ENCODE measurements around the gene CAMK1D.
A peak's percentile ranks its signal among the peaks of the same experiment; 100 is the strongest.

The CAMK1D gene

GRCh38 chr10:12656518-12657142 lies 307.3 kb downstream of the CAMK1D start:
- Mint-ChIP-seq H3K9me3 (peaks cover 0 to 5% of the 10 kb centered on the region in 2 donors), H3K36me3 (peaks cover 15 to 26% of the 10 kb centered on the region in 2 donors), H3K4me1 (peaks cover 14 to 28% of the 10 kb centered on the region in 2 donors), H3K27me3 (no peaks in the 10 kb centered on the region), H3K27ac (no peak overlapping the region), H3K4me3 (no peak overlapping the region)
- DNase-seq (no peak), ATAC-seq (replicated peaks) (peak; percentile 72 to 77)

DNA sequence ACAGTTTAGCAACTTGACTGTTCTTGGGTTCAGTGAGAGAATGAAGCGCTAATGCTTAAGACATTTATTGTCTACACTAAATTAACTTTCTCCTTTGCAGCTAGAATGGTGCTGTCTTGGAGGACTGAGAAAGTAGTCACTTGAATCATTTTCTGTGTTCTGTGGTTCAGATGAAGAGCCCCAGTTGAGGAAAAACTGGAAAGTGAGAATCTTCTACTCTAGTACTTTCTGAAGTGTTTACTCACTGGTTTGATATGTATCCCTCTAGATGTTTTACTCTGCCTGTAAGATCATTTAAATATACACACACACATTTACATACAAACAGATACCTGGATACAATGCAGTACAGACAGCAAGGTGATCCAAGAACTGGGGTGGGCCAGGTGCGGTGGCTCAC lies 308.1 kb downstream of the CAMK1D start:
- ATAC-seq (replicated peaks), result no peak
- Mint-ChIP-seq H3K27ac (peak overlapping the region; percentile 51), H3K4me1 (peaks cover 14 to 28% of the 10 kb centered on the region in 2 donors), H3K36me3 (peaks cover 11 to 26% of the 10 kb centered on the region in 2 donors), H3K9me3 (peaks cover 0 to 5% of the 10 kb centered on the region in 2 donors), H3K4me3 (no peak overlapping the region), H3K27me3 (no peaks in the 10 kb centered on the region)
- no peak for DNase-seq

- peaks cover 0 to 5% of the 10 kb centered on the region in 2 donors for H3K9me3 Mint-ChIP-seq
- DNase-seq (no peak), ATAC-seq (replicated peaks) (no peak)
- H3K27me3 Mint-ChIP-seq, result no peaks in the 10 kb centered on the region
- H3K4me3 Mint-ChIP-seq, result no peak overlapping the region
- H3K4me1 Mint-ChIP-seq, result peaks cover 14 to 36% of the 10 kb centered on the region in 2 donors
- peaks cover 12 to 25% of the 10 kb centered on the region in 2 donors for H3K36me3 Mint-ChIP-seq
- H3K27ac Mint-ChIP-seq, result peak overlapping the region; percentile 51
Observed at GRCh38 chr10:12658526-12658925, 309.2 kb downstream of the CAMK1D start.

DNA sequence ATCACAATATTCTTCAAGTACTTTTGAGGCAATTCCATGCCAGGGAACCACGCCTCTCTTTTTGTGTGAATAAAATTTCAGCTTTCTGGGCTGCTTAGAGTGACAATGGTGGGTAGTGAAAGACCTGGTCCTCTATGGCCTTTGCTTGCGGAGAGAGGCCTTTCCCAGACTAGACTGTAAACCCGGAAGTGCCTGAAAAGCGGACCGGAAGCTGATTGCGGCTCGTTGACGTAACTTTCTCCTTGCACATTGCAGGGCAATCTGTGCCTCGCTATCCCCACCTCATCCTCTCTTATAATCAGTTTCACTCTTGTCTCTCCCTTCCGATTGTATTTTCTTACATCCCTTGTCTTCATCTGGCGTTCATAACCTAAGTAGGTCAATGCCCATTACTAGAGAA lies 310.4 kb downstream of the CAMK1D start:
- DNase-seq (no peak), ATAC-seq (replicated peaks) (no peak)
- Mint-ChIP-seq H3K9me3 (no peaks in the 10 kb centered on the region), H3K36me3 (peaks cover 6 to 19% of the 10 kb centered on the region in 2 donors), H3K4me1 (peaks cover 14 to 36% of the 10 kb centered on the region in 2 donors), H3K27ac (no peak overlapping the region), H3K4me3 (no peak overlapping the region), H3K27me3 (no peaks in the 10 kb centered on the region)

DNA sequence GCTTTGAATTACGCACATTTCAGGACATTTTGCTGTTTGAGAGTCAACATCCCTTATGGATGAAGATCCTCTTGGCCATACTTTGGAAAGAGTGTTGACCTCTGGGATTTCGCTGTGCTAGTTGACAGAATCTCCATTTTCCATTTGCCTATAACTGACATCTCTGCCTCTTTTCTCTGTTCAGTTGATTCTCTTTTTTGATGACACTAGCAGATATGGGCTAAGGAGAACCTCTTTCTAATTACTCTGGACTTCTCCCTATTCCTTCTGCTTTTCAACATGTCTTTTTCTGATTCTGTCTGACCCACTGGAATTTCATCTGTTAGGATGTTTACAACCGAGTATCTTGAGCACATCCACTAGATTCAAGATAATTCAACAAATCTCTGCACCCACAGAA lies 311.5 kb downstream of the CAMK1D start:
- no peaks in the 10 kb centered on the region for H3K27me3 Mint-ChIP-seq
- peaks cover 3 to 14% of the 10 kb centered on the region in 2 donors for H3K36me3 Mint-ChIP-seq
- H3K9me3 Mint-ChIP-seq, result no peaks in the 10 kb centered on the region
- ATAC-seq (replicated peaks) (no peak), DNase-seq (no peak)
- peaks cover 12 to 30% of the 10 kb centered on the region in 2 donors for H3K4me1 Mint-ChIP-seq
- no peak overlapping the region for H3K27ac Mint-ChIP-seq
- H3K4me3 Mint-ChIP-seq, result no peak overlapping the region

- no peak for ATAC-seq (replicated peaks)
- Mint-ChIP-seq H3K4me3 (no peak overlapping the region), H3K36me3 (peaks cover 3 to 17% of the 10 kb centered on the region in 2 donors), H3K27me3 (no peaks in the 10 kb centered on the region), H3K27ac (peak overlapping the region; percentile 9), H3K4me1 (peaks cover 7 to 23% of the 10 kb centered on the region in 2 donors), H3K9me3 (no peaks in the 10 kb centered on the region)
- no peak for DNase-seq
Observed at GRCh38 chr10:12661671-12662070, 312.3 kb downstream of the CAMK1D start.

DNA sequence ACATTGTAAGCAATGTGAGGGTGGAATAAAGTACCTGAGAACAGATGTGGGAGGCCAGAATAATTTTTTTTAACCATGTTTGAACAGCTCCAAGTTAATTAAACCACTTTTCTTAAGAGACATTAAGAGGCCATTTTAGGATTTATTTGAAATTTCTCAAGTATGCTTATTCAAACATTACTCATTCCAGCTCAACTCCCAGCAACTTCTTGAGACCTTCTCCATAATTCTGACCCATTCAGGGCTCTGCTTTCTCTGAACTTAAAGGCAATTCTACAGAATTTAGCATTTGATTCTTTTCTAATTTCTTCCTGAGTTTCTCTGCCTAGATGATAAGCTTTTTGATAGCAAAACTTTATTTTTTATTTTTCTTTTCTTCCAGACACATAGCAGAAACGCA lies 314.5 kb downstream of the CAMK1D start:
- Mint-ChIP-seq H3K27me3 (no peaks in the 10 kb centered on the region), H3K4me3 (no peak overlapping the region), H3K27ac (no peak overlapping the region), H3K36me3 (peaks cover 6 to 25% of the 10 kb centered on the region in 2 donors), H3K9me3 (no peaks in the 10 kb centered on the region), H3K4me1 (peaks cover 7 to 23% of the 10 kb centered on the region in 2 donors)
- DNase-seq (no peak), ATAC-seq (replicated peaks) (no peak)

DNA sequence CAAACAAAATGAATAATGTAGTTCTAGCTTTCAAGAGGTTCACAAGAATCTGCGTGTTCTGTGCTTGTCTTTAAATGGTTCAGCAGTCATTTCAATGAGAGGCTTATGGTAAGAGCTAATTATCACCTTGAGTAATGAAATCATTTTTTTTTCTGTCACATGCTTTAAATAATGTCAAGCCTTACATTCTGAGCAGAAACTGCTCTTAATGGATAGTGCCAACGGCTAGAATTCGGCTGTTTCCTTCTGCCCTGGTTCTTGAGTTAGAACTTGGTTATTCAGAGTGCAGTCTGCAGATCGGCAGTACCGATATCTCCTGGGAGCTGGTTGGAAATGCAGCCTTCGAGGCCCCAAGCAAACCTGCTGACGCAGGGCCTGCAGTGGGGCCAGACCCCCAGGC lies 316.2 kb downstream of the CAMK1D start:
- no peaks in the 10 kb centered on the region for H3K27me3 Mint-ChIP-seq
- no peak overlapping the region for H3K4me3 Mint-ChIP-seq
- H3K9me3 Mint-ChIP-seq, result no peaks in the 10 kb centered on the region
- ATAC-seq (replicated peaks) (no peak), DNase-seq (no peak)
- H3K36me3 Mint-ChIP-seq, result peaks cover 10 to 40% of the 10 kb centered on the region in 2 donors
- H3K4me1 Mint-ChIP-seq, result peaks cover 4 to 14% of the 10 kb centered on the region in 2 donors
- no peak overlapping the region for H3K27ac Mint-ChIP-seq

GRCh38 chr10:12667052-12667451 lies 317.7 kb downstream of the CAMK1D start:
- Mint-ChIP-seq H3K9me3 (no peaks in the 10 kb centered on the region), H3K27me3 (no peaks in the 10 kb centered on the region), H3K4me3 (no peak overlapping the region), H3K36me3 (peaks cover 13 to 47% of the 10 kb centered on the region in 2 donors), H3K4me1 (peaks cover 2 to 8% of the 10 kb centered on the region in 2 donors), H3K27ac (no peak overlapping the region)
- ATAC-seq (replicated peaks) (no peak), DNase-seq (no peak)

DNA sequence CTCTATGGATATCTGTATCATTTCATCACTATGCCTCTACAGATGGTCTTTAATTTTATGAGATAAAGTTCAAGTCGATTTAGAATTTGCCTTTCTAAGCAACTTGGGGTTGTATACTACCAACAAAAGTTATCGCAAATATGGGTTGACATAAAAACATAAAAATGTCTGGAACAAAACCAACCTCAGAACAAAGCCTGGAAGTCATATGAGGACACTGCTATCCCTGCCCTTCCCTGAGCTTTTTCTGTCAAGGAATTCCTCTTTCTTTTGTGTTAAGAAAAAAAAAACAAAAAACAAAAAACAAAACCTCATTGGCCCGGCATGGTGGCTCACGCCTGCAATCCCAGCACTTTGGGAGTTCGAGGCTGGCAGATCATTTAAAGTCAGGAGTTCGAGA lies 319.3 kb downstream of the CAMK1D start:
- H3K27ac Mint-ChIP-seq, result no peak overlapping the region
- ATAC-seq (replicated peaks), result no peak

GRCh38 chr10:12670004-12670403 lies 320.7 kb downstream of the CAMK1D start:
- no peak overlapping the region for H3K4me3 Mint-ChIP-seq
- no peaks in the 10 kb centered on the region for H3K27me3 Mint-ChIP-seq
- no peaks in the 10 kb centered on the region for H3K9me3 Mint-ChIP-seq
- no peak overlapping the region for H3K27ac Mint-ChIP-seq
- ATAC-seq (replicated peaks) (no peak), DNase-seq (no peak)
- H3K4me1 Mint-ChIP-seq, result peaks cover 0 to 2% of the 10 kb centered on the region in 2 donors
- peaks cover 11 to 47% of the 10 kb centered on the region in 2 donors for H3K36me3 Mint-ChIP-seq

More for the DNA sequence above, 319.3 kb downstream of the CAMK1D start:
- DNase-seq, result no peak
- Mint-ChIP-seq H3K36me3 (peaks cover 11 to 47% of the 10 kb centered on the region in 2 donors), H3K4me1 (peaks cover 0 to 2% of the 10 kb centered on the region in 2 donors), H3K27me3 (no peaks in the 10 kb centered on the region), H3K9me3 (no peaks in the 10 kb centered on the region), H3K4me3 (no peak overlapping the region)

DNA sequence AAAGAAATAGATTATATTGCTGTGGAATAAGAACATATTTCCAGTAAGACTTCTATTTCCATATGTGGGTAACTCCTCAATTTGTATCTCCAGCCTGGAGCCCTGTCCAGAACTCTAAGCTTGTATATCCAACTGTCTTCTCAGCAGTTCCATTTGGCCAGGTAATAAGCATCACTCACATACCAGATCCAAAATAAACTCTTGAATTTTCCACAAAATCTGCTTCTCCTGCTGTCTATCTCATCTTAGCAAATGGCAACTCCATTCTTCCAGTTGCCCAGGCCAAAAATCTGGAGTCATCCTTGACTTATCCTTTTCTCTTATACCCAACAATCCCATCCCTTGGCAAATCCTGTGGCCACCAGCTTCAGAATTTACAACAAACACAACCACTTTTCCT lies 325.8 kb downstream of the CAMK1D start:
- Mint-ChIP-seq H3K27ac (no peak overlapping the region), H3K9me3 (peaks cover 0 to 3% of the 10 kb centered on the region in 2 donors), H3K27me3 (no peaks in the 10 kb centered on the region), H3K36me3 (peaks cover 28 to 39% of the 10 kb centered on the region in 2 donors), H3K4me1 (peaks cover 6 to 19% of the 10 kb centered on the region in 2 donors), H3K4me3 (no peak overlapping the region)
- DNase-seq (no peak), ATAC-seq (replicated peaks) (no peak)

- H3K36me3 Mint-ChIP-seq, result peaks cover 24 to 45% of the 10 kb centered on the region in 2 donors
- H3K27me3 Mint-ChIP-seq, result no peaks in the 10 kb centered on the region
- H3K9me3 Mint-ChIP-seq, result peaks cover 0 to 3% of the 10 kb centered on the region in 2 donors
- H3K4me3 Mint-ChIP-seq, result no peak overlapping the region
- peaks cover 19 to 25% of the 10 kb centered on the region in 2 donors for H3K4me1 Mint-ChIP-seq
- ATAC-seq (replicated peaks) (no peak), DNase-seq (no peak)
- no peak overlapping the region for H3K27ac Mint-ChIP-seq
Observed at GRCh38 chr10:12679636-12680035, 330.3 kb downstream of the CAMK1D start.

- Mint-ChIP-seq H3K27ac (peak overlapping the region; percentile 27), H3K9me3 (peaks cover 0 to 3% of the 10 kb centered on the region in 2 donors), H3K4me3 (no peak overlapping the region), H3K4me1 (peaks cover 15 to 18% of the 10 kb centered on the region in 2 donors), H3K27me3 (no peaks in the 10 kb centered on the region), H3K36me3 (peaks cover 14 to 37% of the 10 kb centered on the region in 2 donors)
- ATAC-seq (replicated peaks) (no peak), DNase-seq (no peak)
Observed at GRCh38 chr10:12681252-12681651, 331.9 kb downstream of the CAMK1D start.

DNA sequence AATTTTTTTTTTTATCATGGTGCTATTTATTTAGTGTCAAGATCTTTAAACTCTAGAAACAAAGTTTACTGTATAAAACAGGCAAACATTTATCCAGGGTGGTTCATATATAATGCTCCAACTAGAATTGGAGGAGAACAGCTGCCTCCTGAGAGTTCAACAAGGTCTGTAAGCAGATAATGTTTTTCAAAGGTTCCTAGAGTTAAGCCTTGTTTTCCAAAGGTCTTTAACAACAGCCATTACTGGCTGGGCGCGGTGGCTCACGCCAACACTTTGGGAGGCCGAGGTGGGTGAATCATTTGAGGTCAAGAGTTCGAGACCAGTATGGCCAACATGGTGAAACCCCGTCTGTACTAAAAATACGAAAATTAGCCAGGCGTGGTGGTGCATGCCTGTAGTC lies 335.4 kb downstream of the CAMK1D start:
- no peaks in the 10 kb centered on the region for H3K27me3 Mint-ChIP-seq
- peaks cover 4 to 19% of the 10 kb centered on the region in 2 donors for H3K36me3 Mint-ChIP-seq
- H3K4me3 Mint-ChIP-seq, result no peak overlapping the region
- ATAC-seq (replicated peaks) (no peak), DNase-seq (no peak)
- H3K4me1 Mint-ChIP-seq, result peaks cover 9 to 12% of the 10 kb centered on the region in 2 donors
- H3K27ac Mint-ChIP-seq, result no peak overlapping the region
- no peaks in the 10 kb centered on the region for H3K9me3 Mint-ChIP-seq
